ENCODE measurements around the gene GARNL3.

- TF ChIP-seq CTCF (IDR thresholded peaks at IDR 0.05) (no peak), POLR2A (IDR thresholded peaks at IDR 0.05) (no peak)
These were observed 100.9 kb downstream of the GARNL3 start for GRCh38 chr9:127365461-127365860.

All from heart left ventricle (tissue), 13 donors.